ENCODE results near the gene ANKRD18A. TPM values are rescaled to one million over a fixed set of nuclear protein-coding genes. Genes with fewer than 3 reads are reported as not detected.
A peak's percentile ranks its signal among the peaks of the same experiment; 100 is the strongest.

ANKRD18A gene
- total and polyA plus RNA-seq, 2 of the 13 experiments (the other 11 are each of a cell fraction or from before 2014, with no cell fraction given): 5.9 to 7.6 TPM

DNA sequence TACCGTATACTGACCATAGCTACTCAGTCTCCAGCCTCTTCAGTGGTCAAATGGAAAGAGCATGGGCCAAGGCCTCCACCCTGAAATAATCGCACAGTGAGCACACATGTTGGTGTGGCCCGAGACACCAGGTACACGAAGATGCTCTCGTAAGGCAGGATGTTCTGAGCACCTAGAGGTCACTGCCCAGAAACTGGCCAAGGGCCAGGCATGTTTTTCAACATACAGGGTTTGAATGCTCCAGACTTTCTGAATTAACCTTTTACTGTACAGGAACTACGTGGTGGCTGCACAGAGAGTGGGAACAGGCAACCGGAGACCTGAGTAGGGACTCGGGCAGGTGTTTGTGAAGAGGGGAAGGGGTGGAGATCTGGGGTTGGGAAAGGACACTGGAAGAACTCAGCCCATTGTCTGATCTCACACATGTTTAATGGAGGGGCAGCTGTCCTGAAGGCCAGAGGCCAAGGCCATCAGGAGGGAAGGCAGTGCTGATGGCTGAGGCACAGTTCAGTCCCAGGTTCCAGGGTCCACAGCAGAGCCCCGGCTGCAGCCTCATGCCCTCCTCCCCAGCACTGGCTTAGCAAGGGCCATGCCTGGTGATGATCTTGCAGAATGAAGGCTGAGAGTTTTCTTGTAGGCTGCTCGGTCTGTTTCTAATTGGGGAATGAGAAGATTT, 48.5 kb upstream of the ANKRD18A start:
- Histone ChIP-seq H3K4me1 (ENCODE audit: insufficient read depth, low read length) (peaks cover 23% of the 10 kb centered on the region), H3K27me3 (ENCODE audit: control insufficient read depth in 1 of 2, insufficient read depth in 2 of 2, low read length in 2 of 2) (peaks cover 0 to 28% of the 10 kb centered on the region in 2 experiments; a peak in 2 of 5 replicates), H3K9ac (ENCODE audit: insufficient read depth, low read depth, low read length) (no peak overlapping the region), H3K4me3 (replicated peaks in 1 of 3; ENCODE audit: insufficient read depth in 1 of 3, low read depth in 2 of 3, low read length in 3 of 3) (no peak overlapping the region), H4K20me1 (ENCODE audit: insufficient read depth, low read length) (no peaks in the 10 kb centered on the region), H3K27ac (ENCODE audit: extremely low read length, insufficient read depth, low read length) (no peak overlapping the region), H3K9me3 (ENCODE audit: low read length) (no peaks in the 10 kb centered on the region), H3K79me2 (ENCODE audit: insufficient read depth, low read length) (no peaks in the 10 kb centered on the region), H3K4me2 (ENCODE audit: low read depth, low read length) (peak overlapping the region; percentile 9; the same call in 1 of the 2 replicates), H2AFZ (ENCODE audit: low read length) (no peak overlapping the region), H3K36me3 (replicated peaks in 1 of 2; ENCODE audit: control insufficient read depth in 1 of 2, insufficient read depth in 2 of 2, low read length in 2 of 2) (no peaks in the 10 kb centered on the region)
- intact Hi-C loops (cut with micrococcal nuclease; ENCODE audit: unreplicated experiment) (no loop called here), in situ Hi-C loops (cut with HindIII; ENCODE audit: extremely low pct_ligation_motif_present, low pct_unique_long_range_greater_than_20kb) (no loop called here)
- POLR2A ChIA-PET: no interaction called here
- CTCF ChIA-PET (ENCODE audit: low intra/inter-chr PET ratio, low total read pairs): no interaction called here
- FAIRE-seq (no peak), ATAC-seq (peak; percentile 67), DNase-seq (ENCODE audit: low spot score) (no peak)
- BruUV-seq (replicated peaks): no TSS peak
- 24% methylated on average over 9 of the region's 10 CpGs for WGBS (ENCODE audit: low lambda C conversion rate)
- TF ChIP-seq ZFYVE20 (CRISPR knock-in tag; IDR thresholded peaks at IDR 0.05; ENCODE audit: borderline replicate concordance, low read depth): no peak
- TF ChIP-seq, protein P1, sequence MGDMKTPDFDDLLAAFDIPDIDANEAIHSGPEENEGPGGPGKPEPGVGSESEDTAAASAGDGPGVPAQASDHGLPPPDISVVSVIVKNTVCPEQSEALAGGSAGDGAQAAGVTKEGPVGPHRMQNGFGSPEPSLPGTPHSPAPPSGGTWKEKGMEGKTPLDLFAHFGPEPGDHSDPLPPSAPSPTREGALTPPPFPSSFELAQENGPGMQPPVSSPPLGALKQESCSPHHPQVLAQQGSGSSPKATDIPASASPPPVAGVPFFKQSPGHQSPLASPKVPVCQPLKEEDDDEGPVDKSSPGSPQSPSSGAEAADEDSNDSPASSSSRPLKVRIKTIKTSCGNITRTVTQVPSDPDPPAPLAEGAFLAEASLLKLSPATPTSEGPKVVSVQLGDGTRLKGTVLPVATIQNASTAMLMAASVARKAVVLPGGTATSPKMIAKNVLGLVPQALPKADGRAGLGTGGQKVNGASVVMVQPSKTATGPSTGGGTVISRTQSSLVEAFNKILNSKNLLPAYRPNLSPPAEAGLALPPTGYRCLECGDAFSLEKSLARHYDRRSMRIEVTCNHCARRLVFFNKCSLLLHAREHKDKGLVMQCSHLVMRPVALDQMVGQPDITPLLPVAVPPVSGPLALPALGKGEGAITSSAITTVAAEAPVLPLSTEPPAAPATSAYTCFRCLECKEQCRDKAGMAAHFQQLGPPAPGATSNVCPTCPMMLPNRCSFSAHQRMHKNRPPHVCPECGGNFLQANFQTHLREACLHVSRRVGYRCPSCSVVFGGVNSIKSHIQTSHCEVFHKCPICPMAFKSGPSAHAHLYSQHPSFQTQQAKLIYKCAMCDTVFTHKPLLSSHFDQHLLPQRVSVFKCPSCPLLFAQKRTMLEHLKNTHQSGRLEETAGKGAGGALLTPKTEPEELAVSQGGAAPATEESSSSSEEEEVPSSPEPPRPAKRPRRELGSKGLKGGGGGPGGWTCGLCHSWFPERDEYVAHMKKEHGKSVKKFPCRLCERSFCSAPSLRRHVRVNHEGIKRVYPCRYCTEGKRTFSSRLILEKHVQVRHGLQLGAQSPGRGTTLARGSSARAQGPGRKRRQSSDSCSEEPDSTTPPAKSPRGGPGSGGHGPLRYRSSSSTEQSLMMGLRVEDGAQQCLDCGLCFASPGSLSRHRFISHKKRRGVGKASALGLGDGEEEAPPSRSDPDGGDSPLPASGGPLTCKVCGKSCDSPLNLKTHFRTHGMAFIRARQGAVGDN (CRISPR knock-in tag; IDR thresholded peaks at IDR 0.05): peak; percentile 26; the same call in 1 of the 2 replicates
- TF ChIP-seq, protein P2, sequence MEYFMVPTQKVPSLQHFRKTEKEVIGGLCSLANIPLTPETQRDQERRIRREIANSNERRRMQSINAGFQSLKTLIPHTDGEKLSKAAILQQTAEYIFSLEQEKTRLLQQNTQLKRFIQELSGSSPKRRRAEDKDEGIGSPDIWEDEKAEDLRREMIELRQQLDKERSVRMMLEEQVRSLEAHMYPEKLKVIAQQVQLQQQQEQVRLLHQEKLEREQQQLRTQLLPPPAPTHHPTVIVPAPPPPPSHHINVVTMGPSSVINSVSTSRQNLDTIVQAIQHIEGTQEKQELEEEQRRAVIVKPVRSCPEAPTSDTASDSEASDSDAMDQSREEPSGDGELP (IDR thresholded peaks at IDR 0.05; ENCODE audit: borderline replicate concordance, low read depth): peak; percentile 22; the same call in 1 of the 2 replicates
- TF ChIP-seq HNF4A (CRISPR knock-in tag; IDR thresholded peaks at IDR 0.05): peak; percentile 64
- TF ChIP-seq ZNF292 (CRISPR knock-in tag; IDR thresholded peaks at IDR 0.05; ENCODE audit: borderline replicate concordance, low read depth): 0 out of 2 replicates have a peak, but pooled peaks have one; percentile 31
- TF ChIP-seq KDM1A (CRISPR knock-in tag; IDR thresholded peaks at IDR 0.05): no peak
- no peak for TF ChIP-seq SOX6 (IDR thresholded peaks at IDR 0.05)
- peak; percentile 69 for TF ChIP-seq SOX6 (CRISPR knock-in tag; IDR thresholded peaks at IDR 0.05)
- TF ChIP-seq ZMYM3 (CRISPR knock-in tag; IDR thresholded peaks at IDR 0.05): 0 out of 2 replicates have a peak, but pooled peaks have one; percentile 23
- TF ChIP-seq ZMYM4 (CRISPR knock-in tag; IDR thresholded peaks at IDR 0.05): 0 out of 2 replicates have a peak, but pooled peaks have one; percentile 30
- TF ChIP-seq, protein P3, sequence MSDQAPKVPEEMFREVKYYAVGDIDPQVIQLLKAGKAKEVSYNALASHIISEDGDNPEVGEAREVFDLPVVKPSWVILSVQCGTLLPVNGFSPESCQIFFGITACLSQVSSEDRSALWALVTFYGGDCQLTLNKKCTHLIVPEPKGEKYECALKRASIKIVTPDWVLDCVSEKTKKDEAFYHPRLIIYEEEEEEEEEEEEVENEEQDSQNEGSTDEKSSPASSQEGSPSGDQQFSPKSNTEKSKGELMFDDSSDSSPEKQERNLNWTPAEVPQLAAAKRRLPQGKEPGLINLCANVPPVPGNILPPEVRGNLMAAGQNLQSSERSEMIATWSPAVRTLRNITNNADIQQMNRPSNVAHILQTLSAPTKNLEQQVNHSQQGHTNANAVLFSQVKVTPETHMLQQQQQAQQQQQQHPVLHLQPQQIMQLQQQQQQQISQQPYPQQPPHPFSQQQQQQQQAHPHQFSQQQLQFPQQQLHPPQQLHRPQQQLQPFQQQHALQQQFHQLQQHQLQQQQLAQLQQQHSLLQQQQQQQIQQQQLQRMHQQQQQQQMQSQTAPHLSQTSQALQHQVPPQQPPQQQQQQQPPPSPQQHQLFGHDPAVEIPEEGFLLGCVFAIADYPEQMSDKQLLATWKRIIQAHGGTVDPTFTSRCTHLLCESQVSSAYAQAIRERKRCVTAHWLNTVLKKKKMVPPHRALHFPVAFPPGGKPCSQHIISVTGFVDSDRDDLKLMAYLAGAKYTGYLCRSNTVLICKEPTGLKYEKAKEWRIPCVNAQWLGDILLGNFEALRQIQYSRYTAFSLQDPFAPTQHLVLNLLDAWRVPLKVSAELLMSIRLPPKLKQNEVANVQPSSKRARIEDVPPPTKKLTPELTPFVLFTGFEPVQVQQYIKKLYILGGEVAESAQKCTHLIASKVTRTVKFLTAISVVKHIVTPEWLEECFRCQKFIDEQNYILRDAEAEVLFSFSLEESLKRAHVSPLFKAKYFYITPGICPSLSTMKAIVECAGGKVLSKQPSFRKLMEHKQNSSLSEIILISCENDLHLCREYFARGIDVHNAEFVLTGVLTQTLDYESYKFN (CRISPR knock-in tag; conservative IDR thresholded peaks at IDR 0.05): peak; percentile 18; the same call in 1 of the 2 replicates
